Vagina (tissue), 2 donors: ENCODE data around the gene UBASH3B. TPM values are rescaled to one million over a fixed set of nuclear protein-coding genes. Genes with fewer than 3 reads are reported as not detected.

Source experiments
- DNase-seq, 2 donors: peaks; one replicate each; pipeline ENCODE4 v3.0.0-alpha.2; 2017; ENCODE audit errors: extremely low spot score in 2 of 2
- H3K27ac ChIP-seq: fragments of 200-600 bp; sonication (generic); one replicate; pipeline ENCODE4 v1.5.1; 2019
- H3K27me3 ChIP-seq: fragments of 200-600 bp; sonication (generic); one replicate; pipeline ENCODE4 v1.5.1; 2019
- H3K36me3 ChIP-seq, 2 donors: fragments of 200-600 bp; sonication (generic); one replicate each; pipeline ENCODE4 v1.5.1; 2017 to 2019
- H3K4me1 ChIP-seq: fragments of 200-600 bp; sonication (generic); one replicate; pipeline ENCODE4 v1.5.1; 2019
- H3K4me3 ChIP-seq, 2 donors: fragments of 200-600 bp; sonication (generic); 1 replicate in 1 of 2; 2 replicates in 1 of 2; pipeline ENCODE4 v1.5.1; 2016 to 2019
- H3K9me3 ChIP-seq: fragments of 200-600 bp; sonication (generic); one replicate; pipeline ENCODE4 v1.5.1; 2019
- POLR2A ChIP-seq, 2 donors: fragments of 450-650 bp; IDR thresholded peaks; one replicate each; pipeline ENCODE4 v1.6.1; 2017; ENCODE audit warnings: antibody characterized with exemption in 2 of 2, mild to moderate bottlenecking in 2 of 2, moderate library complexity in 2 of 2
- POLR2AphosphoS5 ChIP-seq, 2 donors: sonication (generic); formaldehyde crosslinking; IDR thresholded peaks; one replicate each; pipeline ENCODE4 v1.9.0; 2017; ENCODE audit warnings: antibody characterized with exemption in 2 of 2, mild to moderate bottlenecking in 2 of 2, low read depth in 1 of 2; ENCODE audit not compliant: insufficient read depth in 1 of 2
- intact Hi-C: fragments of 100-400 bp; cut with DNase I; formaldehyde crosslinking; loops from one replicate; pipeline ENCODE4 v1.15.1; 2023
- total RNA-seq: library from RNA; depleted of rRNA; stranded (reverse); fragments of >200 nt; gene quantifications from one replicate; pipeline ENCODE4 v1.2.3, GENCODE V29; 2016
- TF ChIP-seq, protein P1 (sequence below), 3 experiments: fragments of 450-650 bp in 2 of 3; fragments of 200-600 bp in 1 of 3; sonication (generic) in 1 of 3; IDR thresholded peaks; one replicate each; pipeline ENCODE4 v1.5.1; 2017 to 2019; ENCODE audit warnings: antibody characterized with exemption in 3 of 3, mild to moderate bottlenecking in 2 of 3, moderate library complexity in 2 of 3

UBASH3B gene
- total RNA-seq, 1 donor from 2014 or later: 2.2 TPM

DNA sequence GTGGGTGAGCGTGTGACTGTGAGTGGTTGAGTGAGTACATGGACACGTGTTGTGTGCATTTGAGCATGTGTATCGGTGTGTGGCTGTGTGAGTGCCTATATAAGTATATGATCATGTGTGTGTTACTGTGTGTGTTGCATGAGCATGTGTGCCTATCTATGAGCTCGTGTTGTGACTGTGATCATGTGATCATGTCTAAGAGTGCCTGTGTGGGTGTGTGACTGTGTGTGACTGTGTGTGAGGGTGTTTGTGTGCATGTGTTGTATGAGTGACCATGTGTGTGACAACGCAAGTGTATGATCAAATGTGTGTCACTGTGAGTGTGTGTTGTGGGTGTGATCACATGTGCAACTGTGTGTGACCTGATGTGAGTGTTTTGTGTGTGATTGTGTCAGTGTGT is 88.8 kb downstream of the UBASH3B start:
- DNase-seq: no peak
- Histone ChIP-seq H3K4me1 (peaks cover 30% of the 10 kb centered on the region), H3K4me3 (no peak overlapping the region), H3K27ac (no peak overlapping the region), H3K9me3 (no peaks in the 10 kb centered on the region), H3K27me3 (no peaks in the 10 kb centered on the region), H3K36me3 (no peaks in the 10 kb centered on the region)
- TF ChIP-seq POLR2A (IDR thresholded peaks at IDR 0.05) (no peak), POLR2AphosphoS5 (IDR thresholded peaks at IDR 0.05; ENCODE audit: insufficient read depth in 1 of 2, low read depth in 1 of 2) (no peak)
- TF ChIP-seq, protein P1, sequence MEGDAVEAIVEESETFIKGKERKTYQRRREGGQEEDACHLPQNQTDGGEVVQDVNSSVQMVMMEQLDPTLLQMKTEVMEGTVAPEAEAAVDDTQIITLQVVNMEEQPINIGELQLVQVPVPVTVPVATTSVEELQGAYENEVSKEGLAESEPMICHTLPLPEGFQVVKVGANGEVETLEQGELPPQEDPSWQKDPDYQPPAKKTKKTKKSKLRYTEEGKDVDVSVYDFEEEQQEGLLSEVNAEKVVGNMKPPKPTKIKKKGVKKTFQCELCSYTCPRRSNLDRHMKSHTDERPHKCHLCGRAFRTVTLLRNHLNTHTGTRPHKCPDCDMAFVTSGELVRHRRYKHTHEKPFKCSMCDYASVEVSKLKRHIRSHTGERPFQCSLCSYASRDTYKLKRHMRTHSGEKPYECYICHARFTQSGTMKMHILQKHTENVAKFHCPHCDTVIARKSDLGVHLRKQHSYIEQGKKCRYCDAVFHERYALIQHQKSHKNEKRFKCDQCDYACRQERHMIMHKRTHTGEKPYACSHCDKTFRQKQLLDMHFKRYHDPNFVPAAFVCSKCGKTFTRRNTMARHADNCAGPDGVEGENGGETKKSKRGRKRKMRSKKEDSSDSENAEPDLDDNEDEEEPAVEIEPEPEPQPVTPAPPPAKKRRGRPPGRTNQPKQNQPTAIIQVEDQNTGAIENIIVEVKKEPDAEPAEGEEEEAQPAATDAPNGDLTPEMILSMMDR (IDR thresholded peaks at IDR 0.05): no peak
- intact Hi-C loops: no loop called here

DNA sequence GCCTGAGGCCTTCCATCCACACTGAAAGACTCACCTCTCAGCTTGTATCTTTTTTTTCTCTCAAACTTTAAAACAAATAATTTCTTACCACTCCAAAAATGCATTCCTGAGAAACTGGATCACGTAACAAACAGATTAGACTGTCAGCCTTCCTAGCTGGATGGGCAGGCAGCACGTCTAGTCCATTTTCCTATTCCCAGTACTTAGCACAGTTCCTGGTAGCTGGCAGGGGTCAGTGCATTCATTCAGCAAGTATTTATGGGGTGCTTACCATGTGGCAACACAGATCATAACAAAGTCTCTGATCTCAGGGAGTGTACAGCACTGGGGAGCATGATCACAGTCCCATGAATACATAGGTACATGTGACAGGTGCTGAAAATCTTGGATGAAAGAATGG is 89.6 kb downstream of the UBASH3B start:
- Histone ChIP-seq H3K27me3 (no peaks in the 10 kb centered on the region), H3K9me3 (no peaks in the 10 kb centered on the region), H3K4me3 (no peak overlapping the region), H3K4me1 (peaks cover 31% of the 10 kb centered on the region), H3K27ac (no peak overlapping the region), H3K36me3 (no peaks in the 10 kb centered on the region)
- no peak for DNase-seq
- intact Hi-C loops: no loop called here
- TF ChIP-seq, protein P1 (IDR thresholded peaks at IDR 0.05): no peak
- no peak for TF ChIP-seq POLR2A (IDR thresholded peaks at IDR 0.05)
- TF ChIP-seq POLR2AphosphoS5 (IDR thresholded peaks at IDR 0.05; ENCODE audit: insufficient read depth in 1 of 2, low read depth in 1 of 2): no peak

DNA sequence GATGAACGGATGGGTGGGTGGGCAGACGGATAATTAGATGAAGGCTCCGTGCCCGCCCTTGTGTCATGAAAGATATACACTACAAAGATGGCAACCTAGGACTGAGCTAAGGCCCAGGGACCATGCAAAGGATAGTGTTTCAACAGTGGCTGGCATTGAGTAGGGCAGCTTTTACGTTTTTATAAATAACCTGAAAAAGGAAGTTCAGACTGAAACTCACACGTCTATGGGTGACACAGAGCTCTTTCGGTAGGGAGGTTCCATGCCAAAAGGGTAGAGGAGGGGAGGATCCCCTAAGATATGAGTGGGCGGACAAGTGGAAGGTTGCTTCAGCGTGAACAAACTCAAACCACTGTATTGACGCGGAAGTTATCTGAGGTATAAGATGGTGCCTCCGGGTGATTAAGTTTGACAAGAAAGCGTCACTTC is 90.5 kb downstream of the UBASH3B start:
- H3K4me3 ChIP-seq: no peak overlapping the region
- no peaks in the 10 kb centered on the region for H3K36me3 ChIP-seq
- no peaks in the 10 kb centered on the region for H3K9me3 ChIP-seq
- TF ChIP-seq, protein P1 (IDR thresholded peaks at IDR 0.05): no peak
- TF ChIP-seq POLR2AphosphoS5 (IDR thresholded peaks at IDR 0.05; ENCODE audit: insufficient read depth in 1 of 2, low read depth in 1 of 2): no peak
- no peak for TF ChIP-seq POLR2A (IDR thresholded peaks at IDR 0.05)
- H3K27ac ChIP-seq: no peak overlapping the region
- H3K27me3 ChIP-seq: no peaks in the 10 kb centered on the region
- intact Hi-C loops: no loop called here
- no peak for DNase-seq
- H3K4me1 ChIP-seq: peaks cover 31% of the 10 kb centered on the region

DNA sequence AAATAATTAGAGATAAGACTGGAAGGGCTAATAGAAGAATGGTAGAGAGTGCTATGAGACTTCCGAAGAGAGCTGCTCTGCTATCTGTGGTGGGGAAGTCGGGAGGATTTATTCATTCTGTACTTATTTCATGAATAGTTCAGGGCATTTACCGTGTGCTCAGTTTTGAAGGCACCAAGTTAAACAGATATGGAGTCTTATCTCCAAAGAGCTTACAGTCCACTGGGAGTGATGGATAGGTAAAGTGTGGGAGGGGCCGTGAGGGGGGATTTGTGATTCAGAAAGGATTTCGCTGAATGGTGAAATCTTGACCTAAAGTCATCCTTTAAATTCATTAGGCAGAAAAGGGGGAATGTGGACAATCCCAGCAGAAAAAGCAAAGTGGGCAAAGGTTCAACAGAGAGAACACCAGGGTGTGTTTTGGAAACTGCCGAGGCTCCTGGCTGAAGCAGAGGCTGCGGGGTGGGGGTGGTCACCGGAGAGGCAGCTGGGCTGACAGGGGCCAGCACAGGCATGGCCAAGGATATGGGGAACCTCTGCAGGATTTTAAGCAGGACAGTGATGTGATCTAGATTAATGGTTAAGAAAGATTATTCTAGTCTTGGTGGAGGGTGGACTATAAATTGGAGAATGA is 91.2 kb downstream of the UBASH3B start:
- Histone ChIP-seq H3K27ac (no peak overlapping the region), H3K36me3 (no peaks in the 10 kb centered on the region), H3K9me3 (no peaks in the 10 kb centered on the region), H3K27me3 (no peaks in the 10 kb centered on the region), H3K4me1 (peaks cover 29% of the 10 kb centered on the region), H3K4me3 (no peak overlapping the region)
- TF ChIP-seq POLR2A (IDR thresholded peaks at IDR 0.05): no peak
- TF ChIP-seq, protein P1 (IDR thresholded peaks at IDR 0.05): no peak
- no peak for TF ChIP-seq POLR2AphosphoS5 (IDR thresholded peaks at IDR 0.05; ENCODE audit: insufficient read depth in 1 of 2, low read depth in 1 of 2)
- intact Hi-C loops: no loop called here
- no peak for DNase-seq

DNA sequence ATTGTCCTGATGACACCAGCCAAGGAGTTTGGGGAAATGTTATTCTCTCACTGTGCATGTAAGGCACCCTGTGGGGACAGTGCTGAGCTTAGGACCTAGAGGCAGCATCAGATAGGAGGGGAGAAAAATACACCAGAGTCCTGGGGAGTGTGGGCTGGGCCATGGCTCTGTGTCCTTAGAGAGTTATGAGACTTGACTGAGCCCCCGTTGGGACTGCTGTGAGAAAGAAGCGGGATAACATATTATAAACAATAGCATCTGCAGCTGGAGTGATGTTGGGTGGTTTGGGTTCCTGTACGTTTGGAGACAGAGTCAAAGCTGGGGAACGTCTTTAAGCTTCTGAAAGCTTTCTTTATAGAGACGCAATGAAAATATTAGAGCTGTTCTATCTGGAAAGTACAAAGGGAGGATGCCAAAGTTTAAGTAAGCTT is 91.8 kb downstream of the UBASH3B start:
- Histone ChIP-seq H3K4me1 (peaks cover 23% of the 10 kb centered on the region), H3K9me3 (no peaks in the 10 kb centered on the region), H3K27ac (no peak overlapping the region), H3K27me3 (no peaks in the 10 kb centered on the region), H3K4me3 (no peak overlapping the region), H3K36me3 (no peaks in the 10 kb centered on the region)
- intact Hi-C loops: no loop called here
- TF ChIP-seq, protein P1 (IDR thresholded peaks at IDR 0.05): no peak
- TF ChIP-seq POLR2AphosphoS5 (IDR thresholded peaks at IDR 0.05; ENCODE audit: insufficient read depth in 1 of 2, low read depth in 1 of 2) (no peak), POLR2A (IDR thresholded peaks at IDR 0.05) (no peak)
- no peak for DNase-seq
